GM21717 (cell line): ENCODE results near the gene APPL2.
"Not testable (repeated sequence)": the region's sequence is repeated elsewhere in the genome, so short reads cannot be mapped to it uniquely, and the experiment has no call there.

ENCODE experiments used
- ATAC-seq: cut with Tn5 transposase; IDR thresholded peaks from one replicate; pipeline ENCODE4 v1.9.1; 2021; ENCODE audit warnings: mild to moderate bottlenecking, moderate library complexity; ENCODE audit not compliant: unreplicated experiment

The APPL2 gene

GRCh38 chr12:105256921-105257320 is 20.9 kb upstream of the APPL2 start:
- ATAC-seq, result no peak

GRCh38 chr12:105256431-105256830 is 20.5 kb upstream of the APPL2 start:
- not testable (repeated sequence) for ATAC-seq

GRCh38 chr12:105256011-105256410 is 20.0 kb upstream of the APPL2 start:
- ATAC-seq, result no peak

- no peak for ATAC-seq
Measured at GRCh38 chr12:105253866-105254513, 18.0 kb upstream of the APPL2 start.

- ATAC-seq, result no peak
Measured at GRCh38 chr12:105252901-105253300, 16.9 kb upstream of the APPL2 start.

- not testable (repeated sequence) for ATAC-seq
Measured at GRCh38 chr12:105245776-105246427, 9.9 kb upstream of the APPL2 start.

- no peak for ATAC-seq
Measured at GRCh38 chr12:105245291-105245690, 9.3 kb upstream of the APPL2 start.

GRCh38 chr12:105240228-105240627 is 4.3 kb upstream of the APPL2 start:
- ATAC-seq, result no peak

GRCh38 chr12:105239304-105239703 is 3.3 kb upstream of the APPL2 start:
- ATAC-seq, result no peak

GRCh38 chr12:105237666-105238065 is 1.7 kb upstream of the APPL2 start:
- ATAC-seq, result no peak

- no peak for ATAC-seq
Measured at GRCh38 chr12:105235281-105235731, 668 bp downstream of the APPL2 start.

- no peak for ATAC-seq
Measured at GRCh38 chr12:105234197-105234596, 1.8 kb downstream of the APPL2 start.

- ATAC-seq, result no peak
Measured at GRCh38 chr12:105233041-105233905, 2.7 kb downstream of the APPL2 start.

- no peak for ATAC-seq
Measured at GRCh38 chr12:105231396-105231795, 4.6 kb downstream of the APPL2 start.

GRCh38 chr12:105229371-105229770 is 6.6 kb downstream of the APPL2 start:
- no peak for ATAC-seq

GRCh38 chr12:105228966-105229365 is 7.0 kb downstream of the APPL2 start:
- ATAC-seq, result no peak

GRCh38 chr12:105228494-105228893 is 7.5 kb downstream of the APPL2 start:
- ATAC-seq, result no peak

GRCh38 chr12:105227879-105228278 is 8.1 kb downstream of the APPL2 start:
- no peak for ATAC-seq

GRCh38 chr12:105226219-105226618 is 9.8 kb downstream of the APPL2 start:
- ATAC-seq, result no peak

- ATAC-seq, result no peak
Measured at GRCh38 chr12:105225505-105226015, 10.4 kb downstream of the APPL2 start.

- no peak for ATAC-seq
Measured at GRCh38 chr12:105224399-105224798, 11.6 kb downstream of the APPL2 start.
